OCI-LY7 (cell line): ENCODE data around the gene MYLIP. TPM values are rescaled to one million over a fixed set of nuclear protein-coding genes. Genes with fewer than 3 reads are reported as not detected.

Experiments
- BruUV-seq: library from RNA; stranded (reverse); fragments of 400-500 nt; replicated peaks from 2 replicates; lab custom pipeline; 2021; lab: Mats Ljungman, UMichigan
- CTCF ChIA-PET: fragments of 300-600 bp; sonication (Branson Sonifier 250); formaldehyde crosslinking; loops from one replicate; lab custom pipeline; 2022; ENCODE audit warnings: antibody characterized with exemption; ENCODE audit not compliant: unreplicated experiment; lab: Charles Lee
- POLR2A ChIA-PET: fragments of 300-600 bp; sonication (Branson Sonifier 250); formaldehyde crosslinking; loops from one replicate; lab custom pipeline; 2022; ENCODE audit warnings: antibody characterized with exemption; lab: Charles Lee
- DNase-seq: peaks from one replicate; pipeline ENCODE4 v3.0.0-alpha.2; 2015; ENCODE audit warnings: low spot score
- H2AFZ ChIP-seq: fragments of 200-600 bp; sonication (generic), shearing (Covaris generic); 2 replicates; pipeline ENCODE4 v1.6.1; 2014; ENCODE audit warnings: mild to moderate bottlenecking, antibody characterized with exemption, low read length, moderate library complexity
- H3K27ac ChIP-seq: fragments of 200-600 bp; sonication (generic); 2 replicates; pipeline ENCODE4 v1.5.1; 2014; ENCODE audit warnings: mixed run types, low read depth, mild to moderate bottlenecking, moderate library complexity, low read length, inconsistent platforms; ENCODE audit not compliant: poor library complexity, severe bottlenecking
- H3K36me3 ChIP-seq: fragments of 200-600 bp; sonication (generic); 2 replicates; pipeline ENCODE4 v1.6.1; 2014; ENCODE audit warnings: mild to moderate bottlenecking, antibody characterized with exemption, low read length, moderate library complexity, mixed read lengths; ENCODE audit not compliant: insufficient read depth
- H3K4me1 ChIP-seq: fragments of 200-600 bp; sonication (generic); 2 replicates; pipeline ENCODE4 v1.5.1; 2014; ENCODE audit warnings: mild to moderate bottlenecking, low read length; ENCODE audit not compliant: insufficient read depth, poor library complexity, severe bottlenecking
- H3K4me2 ChIP-seq: fragments of 200-600 bp; sonication (generic); 2 replicates; pipeline ENCODE4 v1.6.1; 2014; ENCODE audit warnings: mild to moderate bottlenecking, low read length
- H3K4me3 ChIP-seq: fragments of 200-600 bp; sonication (generic); 2 replicates; pipeline ENCODE4 v1.5.1; 2014; ENCODE audit warnings: mild to moderate bottlenecking, low read depth, low read length; ENCODE audit not compliant: poor library complexity, severe bottlenecking
- H3K79me2 ChIP-seq: fragments of 200-600 bp; sonication (generic); 2 replicates; pipeline ENCODE4 v1.6.1; 2016; ENCODE audit warnings: low read depth, mild to moderate bottlenecking, low read length, moderate library complexity, mixed read lengths; ENCODE audit not compliant: insufficient read depth
- H3K9me2 ChIP-seq: fragments of 200-600 bp; sonication (generic); 2 replicates; pipeline ENCODE4 v1.6.1; 2016; ENCODE audit warnings: mild to moderate bottlenecking, low read length, mixed read lengths; ENCODE audit not compliant: insufficient read depth
- H3K9me3 ChIP-seq: fragments of 200-600 bp; sonication (generic); 2 replicates; pipeline ENCODE4 v1.6.1; 2014; ENCODE audit warnings: mild to moderate bottlenecking, mixed run types, low read length, mixed read lengths
- H4K20me1 ChIP-seq: fragments of 200-600 bp; sonication (generic); 2 replicates; pipeline ENCODE4 v1.6.1; 2014; ENCODE audit warnings: mild to moderate bottlenecking, antibody characterized with exemption, low read length, moderate library complexity, mixed read lengths; ENCODE audit not compliant: insufficient read depth
- EZH2phosphoT487 ChIP-seq: fragments of 200-600 bp; sonication (generic); IDR thresholded peaks from 2 replicates; pipeline ENCODE4 v1.6.1; 2018; ENCODE audit warnings: low read depth, borderline replicate concordance, mild to moderate bottlenecking, mixed run types, antibody characterized with exemption, low read length, moderate library complexity, mixed read lengths
- intact Hi-C: fragments of 100-400 bp; cut with micrococcal nuclease; formaldehyde crosslinking; loops from one replicate; pipeline ENCODE4 v1.10.0; 2022; ENCODE audit not compliant: unreplicated experiment
- total RNA-seq, 2 experiments: library from RNA; depleted of rRNA in 1 of 2; stranded (reverse); fragments of >200 nt in 1 of 2; shearing (Covaris generic) in 1 of 2; gene quantifications; 2 replicates each; pipeline ENCODE4 v1.2.3, GENCODE V29; 2014 to 2022
- TF ChIP-seq, protein P1 (sequence below): fragments of 200-600 bp; sonication (generic); conservative IDR thresholded peaks from 2 replicates; pipeline ENCODE4 v1.5.1; 2014; ENCODE audit warnings: mild to moderate bottlenecking, antibody characterized with exemption, low read length, moderate library complexity, mixed read lengths

The MYLIP gene
- total RNA-seq, 2 experiments from 2014 or later: 8.5 to 15.3 TPM

DNA sequence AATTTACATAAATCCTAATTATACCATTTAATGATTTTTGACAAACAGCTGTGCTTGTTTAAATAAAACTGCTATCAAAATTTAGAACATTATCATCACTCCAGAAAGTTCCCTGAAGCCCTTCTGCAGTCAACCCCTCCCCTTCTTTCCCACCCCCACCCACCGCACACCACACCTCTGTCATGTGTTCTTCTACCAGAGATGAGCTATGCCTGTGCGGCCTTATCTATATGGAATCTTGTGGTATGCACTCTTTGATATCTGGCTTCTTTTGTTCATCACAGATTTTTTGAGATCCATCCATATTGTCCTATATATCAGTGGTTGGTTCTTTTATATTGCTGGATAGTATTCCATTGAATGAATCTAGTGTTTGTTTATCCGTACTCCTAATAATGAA, 7.2 kb downstream of the MYLIP start:
- Histone ChIP-seq H3K4me1 (peaks cover 54% of the 10 kb centered on the region), H3K27ac (no peak overlapping the region), H2AFZ (no peak overlapping the region), H3K4me3 (peak overlapping the region; percentile 16), H3K9me2 (no peaks in the 10 kb centered on the region), H3K79me2 (peaks cover 93% of the 10 kb centered on the region), H3K36me3 (peaks cover 66% of the 10 kb centered on the region), H3K9me3 (no peaks in the 10 kb centered on the region), H4K20me1 (peaks cover 49% of the 10 kb centered on the region), H3K4me2 (peak overlapping the region; percentile 28)
- CTCF ChIA-PET: interaction anchor here (0.6 kb wide), 1 partner anchor 451 kb away, joined by 8 read pairs; no protein-coding TSS in a partner anchor
- DNase-seq: no peak
- POLR2A ChIA-PET: interaction anchor here (0.6 to 1.1 kb wide), 6 partner anchors 9 to 1681 kb away, joined by 3 to 4 read pairs (median 3); no protein-coding TSS in a partner anchor
- intact Hi-C loops: loop anchor here (10.0 kb wide), 1 partner anchor 471 kb away; the partner anchor contains the start of gene DTNBP1
- TF ChIP-seq, protein P1, sequence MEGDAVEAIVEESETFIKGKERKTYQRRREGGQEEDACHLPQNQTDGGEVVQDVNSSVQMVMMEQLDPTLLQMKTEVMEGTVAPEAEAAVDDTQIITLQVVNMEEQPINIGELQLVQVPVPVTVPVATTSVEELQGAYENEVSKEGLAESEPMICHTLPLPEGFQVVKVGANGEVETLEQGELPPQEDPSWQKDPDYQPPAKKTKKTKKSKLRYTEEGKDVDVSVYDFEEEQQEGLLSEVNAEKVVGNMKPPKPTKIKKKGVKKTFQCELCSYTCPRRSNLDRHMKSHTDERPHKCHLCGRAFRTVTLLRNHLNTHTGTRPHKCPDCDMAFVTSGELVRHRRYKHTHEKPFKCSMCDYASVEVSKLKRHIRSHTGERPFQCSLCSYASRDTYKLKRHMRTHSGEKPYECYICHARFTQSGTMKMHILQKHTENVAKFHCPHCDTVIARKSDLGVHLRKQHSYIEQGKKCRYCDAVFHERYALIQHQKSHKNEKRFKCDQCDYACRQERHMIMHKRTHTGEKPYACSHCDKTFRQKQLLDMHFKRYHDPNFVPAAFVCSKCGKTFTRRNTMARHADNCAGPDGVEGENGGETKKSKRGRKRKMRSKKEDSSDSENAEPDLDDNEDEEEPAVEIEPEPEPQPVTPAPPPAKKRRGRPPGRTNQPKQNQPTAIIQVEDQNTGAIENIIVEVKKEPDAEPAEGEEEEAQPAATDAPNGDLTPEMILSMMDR: no peak
- TF ChIP-seq EZH2phosphoT487: no peak
- BruUV-seq: no TSS peak

DNA sequence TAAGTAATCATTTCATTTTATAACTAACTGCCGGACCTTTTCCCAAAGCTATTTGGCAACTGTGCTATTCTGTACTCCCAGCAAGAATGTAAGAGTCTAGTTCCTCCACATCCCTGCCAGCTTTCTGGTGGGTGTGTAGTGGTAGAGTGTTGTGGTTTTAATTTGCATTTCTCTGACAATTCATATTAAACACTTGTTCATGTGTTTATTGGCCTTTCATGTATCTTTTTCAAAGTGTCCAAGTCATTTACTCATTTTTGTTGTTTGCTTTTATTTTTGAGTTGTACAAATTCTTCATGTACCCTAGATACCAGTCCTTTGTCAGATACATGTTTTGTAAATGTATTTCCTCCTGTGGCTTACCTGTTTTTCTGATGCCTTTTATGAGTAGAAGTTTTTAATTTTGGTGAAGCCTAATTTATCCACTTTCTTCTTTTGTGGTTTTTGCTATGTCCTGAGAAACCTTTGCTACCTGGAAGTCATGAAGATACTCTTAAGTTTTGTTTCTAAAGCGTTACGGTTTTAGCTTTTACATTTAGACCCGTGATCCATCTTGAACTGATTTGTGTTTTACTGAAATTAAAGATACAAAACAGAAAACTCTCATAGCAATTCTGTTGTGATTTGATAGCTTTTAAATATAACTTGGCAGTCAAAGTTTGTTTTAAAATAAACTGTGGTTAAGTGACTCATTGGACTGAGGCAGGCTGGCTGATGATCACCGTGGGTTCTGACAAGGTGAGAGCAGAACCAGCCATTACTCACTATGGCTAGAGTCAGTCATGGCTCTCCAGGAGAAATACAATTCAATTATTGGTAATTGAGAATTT, 8.0 kb downstream of the MYLIP start:
- Histone ChIP-seq H4K20me1 (peaks cover 49% of the 10 kb centered on the region), H3K79me2 (peaks cover 89% of the 10 kb centered on the region), H3K27ac (no peak overlapping the region), H3K36me3 (peaks cover 66% of the 10 kb centered on the region), H3K9me2 (no peaks in the 10 kb centered on the region), H3K9me3 (no peaks in the 10 kb centered on the region), H3K4me2 (peak overlapping the region; percentile 28), H2AFZ (no peak overlapping the region), H3K4me1 (peaks cover 47% of the 10 kb centered on the region), H3K4me3 (peak overlapping the region; percentile 16)
- DNase-seq: no peak
- TF ChIP-seq, protein P1: no peak
- no peak for TF ChIP-seq EZH2phosphoT487
- ChIA-PET POLR2A (interaction anchor here (0.6 to 1.9 kb wide), 9 partner anchors 8 to 1680 kb away, joined by 3 to 9 read pairs (median 3); partner anchors contain the start of gene MYLIP), CTCF (interaction anchor here (0.6 kb wide), 1 partner anchor 452 kb away, joined by 8 read pairs; no protein-coding TSS in a partner anchor)
- intact Hi-C loops: loop anchor here (10.0 kb wide), 1 partner anchor 472 kb away; the partner anchor contains the start of gene DTNBP1
- no TSS peak for BruUV-seq
